Stomach (tissue), 4 donors: ENCODE measurements around the gene MAPK13.

Experiments
- POLR2AphosphoS5 ChIP-seq, 3 donors: sonication (generic); formaldehyde crosslinking; IDR thresholded peaks; one replicate each; pipeline ENCODE4 v1.6.1; 2016; ENCODE audit warnings: antibody characterized with exemption in 3 of 3
- TF ChIP-seq, protein P1 (sequence below), 7 experiments: fragments of 450-650 bp in 4 of 7; fragments of 200-600 bp in 3 of 7; sonication (generic) in 3 of 7; IDR thresholded peaks; one replicate each; pipeline ENCODE4 v1.5.1; 2016 to 2019; ENCODE audit warnings: antibody characterized with exemption in 7 of 7, control low read depth in 2 of 7, mild to moderate bottlenecking in 1 of 7

DNA sequence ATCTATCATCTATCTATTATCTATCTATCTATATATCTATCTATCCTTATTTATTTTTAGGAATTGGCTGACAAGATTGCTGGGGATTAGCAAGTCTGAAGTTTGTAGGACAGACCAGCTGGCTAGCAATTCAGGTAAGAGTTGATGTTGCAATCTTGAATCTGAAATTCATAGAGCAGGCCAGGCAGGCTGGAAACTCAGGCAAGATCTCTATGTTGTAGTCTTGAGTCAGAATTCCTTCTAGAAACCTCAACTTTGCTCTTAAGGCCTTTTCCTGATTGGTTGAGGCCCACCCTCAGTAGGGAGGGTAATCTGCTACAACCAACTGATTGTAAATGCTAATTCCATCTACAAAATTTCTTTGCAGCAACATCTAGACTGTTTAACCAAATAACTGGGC lies 19.2 kb downstream of the MAPK13 start:
- TF ChIP-seq POLR2AphosphoS5 (IDR thresholded peaks at IDR 0.05) = no peak
- TF ChIP-seq, protein P1, sequence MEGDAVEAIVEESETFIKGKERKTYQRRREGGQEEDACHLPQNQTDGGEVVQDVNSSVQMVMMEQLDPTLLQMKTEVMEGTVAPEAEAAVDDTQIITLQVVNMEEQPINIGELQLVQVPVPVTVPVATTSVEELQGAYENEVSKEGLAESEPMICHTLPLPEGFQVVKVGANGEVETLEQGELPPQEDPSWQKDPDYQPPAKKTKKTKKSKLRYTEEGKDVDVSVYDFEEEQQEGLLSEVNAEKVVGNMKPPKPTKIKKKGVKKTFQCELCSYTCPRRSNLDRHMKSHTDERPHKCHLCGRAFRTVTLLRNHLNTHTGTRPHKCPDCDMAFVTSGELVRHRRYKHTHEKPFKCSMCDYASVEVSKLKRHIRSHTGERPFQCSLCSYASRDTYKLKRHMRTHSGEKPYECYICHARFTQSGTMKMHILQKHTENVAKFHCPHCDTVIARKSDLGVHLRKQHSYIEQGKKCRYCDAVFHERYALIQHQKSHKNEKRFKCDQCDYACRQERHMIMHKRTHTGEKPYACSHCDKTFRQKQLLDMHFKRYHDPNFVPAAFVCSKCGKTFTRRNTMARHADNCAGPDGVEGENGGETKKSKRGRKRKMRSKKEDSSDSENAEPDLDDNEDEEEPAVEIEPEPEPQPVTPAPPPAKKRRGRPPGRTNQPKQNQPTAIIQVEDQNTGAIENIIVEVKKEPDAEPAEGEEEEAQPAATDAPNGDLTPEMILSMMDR (IDR thresholded peaks at IDR 0.05) = no peak
